DND-41 (cell line): ENCODE data around the gene LRRN4.

Source experiments
- CTCF ChIP-seq: IDR thresholded peaks from 2 replicates; pipeline ENCODE4 v1.5.1; 2012; ENCODE audit warnings: borderline replicate concordance, low read length, moderate library complexity, mild to moderate bottlenecking; ENCODE audit not compliant: poor library complexity, severe bottlenecking; ENCODE audit errors: extremely low read depth
- EZH2 ChIP-seq: IDR thresholded peaks from 3 replicates; pipeline ENCODE4 v1.6.1; 2012; ENCODE audit warnings: borderline replicate concordance, low read depth, mild to moderate bottlenecking, moderate library complexity, low read length, inconsistent platforms; ENCODE audit not compliant: severe bottlenecking

- TF ChIP-seq EZH2 (no peak), CTCF (no peak)
Observed at GRCh38 chr20:6094063-6094462, 40.2 kb upstream of the LRRN4 start.
